Measurements from ENCODE around the gene PDLIM7. TPM values are rescaled to one million over a fixed set of nuclear protein-coding genes. Genes with fewer than 3 reads are reported as not detected.

The PDLIM7 gene
- total and polyA plus RNA-seq, 10 of the 15 experiments (the other 5 are each of a cell fraction or from before 2014, with no cell fraction given), result 0.82 to 36.6 (median 19.3) TPM

GRCh38 chr5:177466861-177467260, 30.5 kb downstream of the PDLIM7 start:
- SMC1A ChIA-PET (ENCODE audit: uncharacterized antibody, unreplicated experiment), result no interaction called here
- H3K4me2 ChIP-seq (ENCODE audit: control insufficient read depth, insufficient read depth), result no peak overlapping the region
- H3K27ac ChIP-seq (ENCODE audit: control insufficient read depth, insufficient read depth), result no peak overlapping the region
- CTCF ChIA-PET, result no interaction called here
- no TSS peak for BruUV-seq (replicated peaks)
- intact Hi-C loops (cut with micrococcal nuclease; ENCODE audit: unreplicated experiment) (no loop called here), in situ Hi-C loops (cut with MboI) (no loop called here)
- H3K9ac ChIP-seq (ENCODE audit: control insufficient read depth, insufficient read depth, low read length), result no peak overlapping the region
- no peak overlapping the region for H2AFZ ChIP-seq (ENCODE audit: control insufficient read depth, low read depth, low read length)
- H3K36me3 ChIP-seq (ENCODE audit: control insufficient read depth in 2 of 2, insufficient read depth in 2 of 2, low read length in 1 of 2), result no peaks in the 10 kb centered on the region
- POLR2A ChIA-PET, result interaction anchor here (1.1 kb wide), 1 partner anchor 12 kb away, joined by 3 read pairs; no protein-coding TSS in a partner anchor
- H3K4me1 ChIP-seq (ENCODE audit: control insufficient read depth, insufficient read depth, low read length), result peaks cover 3% of the 10 kb centered on the region
- H3K79me2 ChIP-seq (ENCODE audit: control insufficient read depth, insufficient read depth, low read length), result no peaks in the 10 kb centered on the region
- TF ChIP-seq NR2F1 (conservative IDR thresholded peaks at IDR 0.05) (no peak), POLR2AphosphoS2 (IDR thresholded peaks at IDR 0.05; ENCODE audit: low read depth, low read length) (no peak), ZBTB40 (IDR thresholded peaks at IDR 0.05; ENCODE audit: borderline replicate concordance) (no peak), BMI1 (IDR thresholded peaks at IDR 0.05; ENCODE audit: borderline replicate concordance) (no peak), ASH2L (IDR thresholded peaks at IDR 0.05; ENCODE audit: borderline replicate concordance, low read depth) (no peak)
- no peak overlapping the region for H3K4me3 ChIP-seq
- H4K20me1 ChIP-seq (ENCODE audit: control insufficient read depth, insufficient read depth), result no peaks in the 10 kb centered on the region
- WGBS (ENCODE audit: insufficient coverage, insufficient replicate concordance, low lambda C conversion rate, missing lambda C conversion rate), result 64% methylated on average over 21 of the region's 25 CpGs
- no peak for FAIRE-seq
- DNase-seq (ENCODE audit: low read depth, low spot score), result no peak
- H3K27me3 ChIP-seq (replicated peaks in 1 of 2; ENCODE audit: control insufficient read depth in 2 of 2, insufficient read depth in 2 of 2, low read length in 1 of 2), result no peaks in the 10 kb centered on the region
- RAD21 ChIA-PET (ENCODE audit: unreplicated experiment), result no interaction called here
- no peak for ATAC-seq
- H3K9me3 ChIP-seq (replicated peaks; ENCODE audit: control insufficient read depth, insufficient read depth, low read length), result no peaks in the 10 kb centered on the region

All from GM12878 (cell line).